GM23248 (cell line): Measurements from ENCODE around the gene ATXN7. TPM values are rescaled to one million over a fixed set of nuclear protein-coding genes. Genes with fewer than 3 reads are reported as not detected.

ENCODE experiments used
- DNase-seq: peaks from one replicate; pipeline ENCODE4 v3.0.0-alpha.2; 2015
- H2AFZ ChIP-seq: fragments of 200-600 bp; sonication (generic); 2 replicates; pipeline ENCODE4 v1.6.1; 2016; ENCODE audit warnings: antibody characterized with exemption
- H3F3A ChIP-seq: fragments of 200-600 bp; sonication (generic); 2 replicates; pipeline ENCODE4 v1.6.1; 2016; ENCODE audit warnings: mild to moderate bottlenecking, antibody characterized with exemption, mixed run types; ENCODE audit not compliant: insufficient read depth
- H3K27ac ChIP-seq: fragments of 200-600 bp; sonication (generic); 2 replicates; pipeline ENCODE4 v1.5.1; 2016; ENCODE audit warnings: mild to moderate bottlenecking
- H3K27me3 ChIP-seq: fragments of 200-600 bp; sonication (generic); replicated peaks from 2 replicates; pipeline ENCODE4 v1.6.1; 2016; ENCODE audit warnings: mild to moderate bottlenecking; ENCODE audit not compliant: insufficient read depth
- H3K36me3 ChIP-seq: fragments of 200-600 bp; sonication (generic); 2 replicates; pipeline ENCODE4 v1.6.1; 2016; ENCODE audit warnings: low read depth, mild to moderate bottlenecking
- H3K4me1 ChIP-seq: fragments of 200-600 bp; sonication (generic); 2 replicates; pipeline ENCODE4 v1.6.1; 2016; ENCODE audit warnings: mild to moderate bottlenecking; ENCODE audit not compliant: insufficient read depth
- H3K4me2 ChIP-seq: fragments of 200-600 bp; sonication (generic); one replicate; pipeline ENCODE4 v1.6.1; 2016; ENCODE audit warnings: mild to moderate bottlenecking; ENCODE audit not compliant: unreplicated experiment
- H3K4me3 ChIP-seq: fragments of 200-600 bp; sonication (generic); 2 replicates; pipeline ENCODE4 v1.5.1; 2016; ENCODE audit warnings: mild to moderate bottlenecking
- H3K79me2 ChIP-seq: fragments of 200-600 bp; sonication (generic); 2 replicates; pipeline ENCODE4 v1.6.1; 2016; ENCODE audit warnings: mild to moderate bottlenecking; ENCODE audit not compliant: insufficient read depth
- H3K9ac ChIP-seq: fragments of 200-600 bp; sonication (generic); 2 replicates; pipeline ENCODE4 v1.6.1; 2016; ENCODE audit warnings: mild to moderate bottlenecking
- H3K9me2 ChIP-seq: fragments of 200-600 bp; sonication (generic); 2 replicates; pipeline ENCODE4 v1.6.1; 2016; ENCODE audit warnings: mixed run types, mild to moderate bottlenecking, moderate library complexity; ENCODE audit not compliant: insufficient read depth
- H3K9me3 ChIP-seq: fragments of 200-600 bp; sonication (generic); one replicate; pipeline ENCODE4 v1.6.1; 2017; ENCODE audit warnings: low read depth
- H4K20me1 ChIP-seq: fragments of 200-600 bp; sonication (generic); 2 replicates; pipeline ENCODE4 v1.6.0; 2016; ENCODE audit not compliant: insufficient read depth
- EZH2 ChIP-seq: fragments of 200-600 bp; sonication (generic); IDR thresholded peaks from 2 replicates; pipeline ENCODE4 v1.6.1; 2018; ENCODE audit warnings: antibody characterized with exemption, mild to moderate bottlenecking; ENCODE audit not compliant: insufficient read depth, poor library complexity, severe bottlenecking
- EZH2phosphoT487 ChIP-seq: fragments of 200-600 bp; sonication (generic); IDR thresholded peaks from 2 replicates; pipeline ENCODE4 v1.6.1; 2018; ENCODE audit warnings: antibody characterized with exemption, moderate library complexity, mild to moderate bottlenecking, low read depth; ENCODE audit not compliant: insufficient read depth
- WGBS, 2 experiments: methylation state at CpG; one replicate each; pipeline ENCODE4 v1.1.6; 2015 to 2017; ENCODE audit warnings: low lambda C conversion rate in 2 of 2, low coverage in 1 of 2; ENCODE audit errors: missing lambda C conversion rate in 2 of 2; 5-methylcytosine and 5-hydroxymethylcytosine counted together
- in situ Hi-C: fragments of 300-500 bp; cut with MboI; formaldehyde crosslinking; loops from 2 replicates; pipeline ENCODE4 v1.15.0; 2020
- polyA plus RNA-seq: library from polyadenylated mRNA; unstranded; fragments of >200 nt; fragmentation: Nextera tagmentation; extraction: Ambion mirVana; gene quantifications from 2 replicates; pipeline ENCODE4 v1.2.1, GENCODE V29; 2016
- total RNA-seq: library from RNA; depleted of rRNA; stranded (reverse); fragments of >200 nt; shearing (Covaris generic); gene quantifications from 2 replicates; pipeline ENCODE4 v1.2.3, GENCODE V29; 2014

The ATXN7 gene
- total and polyA plus RNA-seq, 2 experiments from 2014 or later: 2.4 to 3.9 TPM

- H3K4me1 ChIP-seq: peaks cover 24% of the 10 kb centered on the region
- no peak overlapping the region for H3K9ac ChIP-seq
- no peaks in the 10 kb centered on the region for H4K20me1 ChIP-seq
- in situ Hi-C loops: no loop called here
- no peak overlapping the region for H3K4me3 ChIP-seq
- no peaks in the 10 kb centered on the region for H3K9me3 ChIP-seq
- H3K79me2 ChIP-seq: peaks cover 64% of the 10 kb centered on the region
- DNase-seq: peak; percentile 31
- H2AFZ ChIP-seq: no peak overlapping the region
- H3K27me3 ChIP-seq: no peaks in the 10 kb centered on the region
- WGBS, 2 experiments: 76 to 82% methylated on average over 2 of the region's 2 CpGs
- no peak overlapping the region for H3K27ac ChIP-seq
- no peak for TF ChIP-seq EZH2phosphoT487
- no peak for TF ChIP-seq EZH2
- H3K9me2 ChIP-seq: no peaks in the 10 kb centered on the region
- H3K36me3 ChIP-seq: no peaks in the 10 kb centered on the region
- H3F3A ChIP-seq: peaks cover 13% of the 10 kb centered on the region
- no peak overlapping the region for H3K4me2 ChIP-seq
These were observed 44.5 kb downstream of the ATXN7 start for GRCh38 chr3:63908081-63908736.

GRCh38 chr3:63908776-63909175 is 45.1 kb downstream of the ATXN7 start:
- H3K36me3 ChIP-seq: no peaks in the 10 kb centered on the region
- 100% methylated on average over 1 of the region's 1 CpG for WGBS, 2 experiments
- H3K9me3 ChIP-seq: no peaks in the 10 kb centered on the region
- no peak overlapping the region for H3K4me3 ChIP-seq
- no peak overlapping the region for H3K27ac ChIP-seq
- in situ Hi-C loops: no loop called here
- H3K9me2 ChIP-seq: no peaks in the 10 kb centered on the region
- peaks cover 19% of the 10 kb centered on the region for H3F3A ChIP-seq
- TF ChIP-seq EZH2 (no peak), EZH2phosphoT487 (no peak)
- H4K20me1 ChIP-seq: no peaks in the 10 kb centered on the region
- H3K4me2 ChIP-seq: no peak overlapping the region
- no peak overlapping the region for H2AFZ ChIP-seq
- no peaks in the 10 kb centered on the region for H3K27me3 ChIP-seq
- peaks cover 69% of the 10 kb centered on the region for H3K79me2 ChIP-seq
- H3K4me1 ChIP-seq: peaks cover 19% of the 10 kb centered on the region
- H3K9ac ChIP-seq: no peak overlapping the region
- no peak for DNase-seq

- Histone ChIP-seq H3K4me3 (no peak overlapping the region), H3K9ac (no peak overlapping the region), H3K9me3 (no peaks in the 10 kb centered on the region), H3K4me2 (no peak overlapping the region), H3K4me1 (peaks cover 24% of the 10 kb centered on the region), H3F3A (peaks cover 25% of the 10 kb centered on the region), H3K9me2 (no peaks in the 10 kb centered on the region), H3K27me3 (no peaks in the 10 kb centered on the region), H3K27ac (no peak overlapping the region), H4K20me1 (no peaks in the 10 kb centered on the region), H3K36me3 (no peaks in the 10 kb centered on the region), H3K79me2 (peaks cover 73% of the 10 kb centered on the region), H2AFZ (no peak overlapping the region)
- in situ Hi-C loops: no loop called here
- WGBS, 2 experiments: 36 to 48% methylated on average over 2 of the region's 2 CpGs
- no peak for TF ChIP-seq EZH2phosphoT487
- TF ChIP-seq EZH2: no peak
- peak; percentile 39 for DNase-seq
These were observed 45.8 kb downstream of the ATXN7 start for GRCh38 chr3:63909431-63909830.

GRCh38 chr3:63910001-63910400 is 46.3 kb downstream of the ATXN7 start:
- WGBS, 2 experiments: 88 to 89% methylated on average over 4 of the region's 4 CpGs
- TF ChIP-seq EZH2phosphoT487: no peak
- TF ChIP-seq EZH2: no peak
- Histone ChIP-seq H3K9me2 (no peaks in the 10 kb centered on the region), H3K79me2 (peaks cover 75% of the 10 kb centered on the region), H3K27ac (no peak overlapping the region), H3K9ac (no peak overlapping the region), H3K4me2 (no peak overlapping the region), H3K36me3 (no peaks in the 10 kb centered on the region), H3K4me1 (peaks cover 28% of the 10 kb centered on the region), H3K4me3 (no peak overlapping the region), H3K27me3 (no peaks in the 10 kb centered on the region), H3K9me3 (no peaks in the 10 kb centered on the region), H4K20me1 (no peaks in the 10 kb centered on the region), H2AFZ (no peak overlapping the region), H3F3A (peaks cover 26% of the 10 kb centered on the region)
- no peak for DNase-seq
- in situ Hi-C loops: no loop called here
